GM23248 (cell line): ENCODE data around the gene CACNA1C. TPM values are rescaled to one million over a fixed set of nuclear protein-coding genes. Genes with fewer than 3 reads are reported as not detected.

Experiments
- DNase-seq: peaks from one replicate; pipeline ENCODE4 v3.0.0-alpha.2; 2015
- H2AFZ ChIP-seq: fragments of 200-600 bp; sonication (generic); 2 replicates; pipeline ENCODE4 v1.6.1; 2016; ENCODE audit warnings: antibody characterized with exemption
- H3F3A ChIP-seq: fragments of 200-600 bp; sonication (generic); 2 replicates; pipeline ENCODE4 v1.6.1; 2016; ENCODE audit warnings: mild to moderate bottlenecking, antibody characterized with exemption, mixed run types; ENCODE audit not compliant: insufficient read depth
- H3K27ac ChIP-seq: fragments of 200-600 bp; sonication (generic); 2 replicates; pipeline ENCODE4 v1.5.1; 2016; ENCODE audit warnings: mild to moderate bottlenecking
- H3K27me3 ChIP-seq: fragments of 200-600 bp; sonication (generic); replicated peaks from 2 replicates; pipeline ENCODE4 v1.6.1; 2016; ENCODE audit warnings: mild to moderate bottlenecking; ENCODE audit not compliant: insufficient read depth
- H3K36me3 ChIP-seq: fragments of 200-600 bp; sonication (generic); 2 replicates; pipeline ENCODE4 v1.6.1; 2016; ENCODE audit warnings: low read depth, mild to moderate bottlenecking
- H3K4me1 ChIP-seq: fragments of 200-600 bp; sonication (generic); 2 replicates; pipeline ENCODE4 v1.6.1; 2016; ENCODE audit warnings: mild to moderate bottlenecking; ENCODE audit not compliant: insufficient read depth
- H3K4me2 ChIP-seq: fragments of 200-600 bp; sonication (generic); one replicate; pipeline ENCODE4 v1.6.1; 2016; ENCODE audit warnings: mild to moderate bottlenecking; ENCODE audit not compliant: unreplicated experiment
- H3K4me3 ChIP-seq: fragments of 200-600 bp; sonication (generic); 2 replicates; pipeline ENCODE4 v1.5.1; 2016; ENCODE audit warnings: mild to moderate bottlenecking
- H3K79me2 ChIP-seq: fragments of 200-600 bp; sonication (generic); 2 replicates; pipeline ENCODE4 v1.6.1; 2016; ENCODE audit warnings: mild to moderate bottlenecking; ENCODE audit not compliant: insufficient read depth
- H3K9ac ChIP-seq: fragments of 200-600 bp; sonication (generic); 2 replicates; pipeline ENCODE4 v1.6.1; 2016; ENCODE audit warnings: mild to moderate bottlenecking
- H3K9me2 ChIP-seq: fragments of 200-600 bp; sonication (generic); 2 replicates; pipeline ENCODE4 v1.6.1; 2016; ENCODE audit warnings: mixed run types, mild to moderate bottlenecking, moderate library complexity; ENCODE audit not compliant: insufficient read depth
- H3K9me3 ChIP-seq: fragments of 200-600 bp; sonication (generic); one replicate; pipeline ENCODE4 v1.6.1; 2017; ENCODE audit warnings: low read depth
- H4K20me1 ChIP-seq: fragments of 200-600 bp; sonication (generic); 2 replicates; pipeline ENCODE4 v1.6.0; 2016; ENCODE audit not compliant: insufficient read depth
- EZH2 ChIP-seq: fragments of 200-600 bp; sonication (generic); IDR thresholded peaks from 2 replicates; pipeline ENCODE4 v1.6.1; 2018; ENCODE audit warnings: antibody characterized with exemption, mild to moderate bottlenecking; ENCODE audit not compliant: insufficient read depth, poor library complexity, severe bottlenecking
- EZH2phosphoT487 ChIP-seq: fragments of 200-600 bp; sonication (generic); IDR thresholded peaks from 2 replicates; pipeline ENCODE4 v1.6.1; 2018; ENCODE audit warnings: antibody characterized with exemption, moderate library complexity, mild to moderate bottlenecking, low read depth; ENCODE audit not compliant: insufficient read depth
- WGBS, 2 experiments: methylation state at CpG; one replicate each; pipeline ENCODE4 v1.1.6; 2015 to 2017; ENCODE audit warnings: low lambda C conversion rate in 2 of 2, low coverage in 1 of 2; ENCODE audit errors: missing lambda C conversion rate in 2 of 2; 5-methylcytosine and 5-hydroxymethylcytosine counted together
- in situ Hi-C: fragments of 300-500 bp; cut with MboI; formaldehyde crosslinking; loops from 2 replicates; pipeline ENCODE4 v1.15.0; 2020
- polyA plus RNA-seq: library from polyadenylated mRNA; unstranded; fragments of >200 nt; fragmentation: Nextera tagmentation; extraction: Ambion mirVana; gene quantifications from 2 replicates; pipeline ENCODE4 v1.2.1, GENCODE V29; 2016
- total RNA-seq: library from RNA; depleted of rRNA; stranded (reverse); fragments of >200 nt; shearing (Covaris generic); gene quantifications from 2 replicates; pipeline ENCODE4 v1.2.3, GENCODE V29; 2014

Gene CACNA1C
- total and polyA plus RNA-seq, 2 experiments from 2014 or later = 4.9 to 11.5 TPM

GRCh38 chr12:2393996-2394395 lies 341.2 kb downstream of the CACNA1C start:
- in situ Hi-C loops = no loop called here
- no peak overlapping the region for H3K4me3 ChIP-seq
- H3K4me1 ChIP-seq = peaks cover 40% of the 10 kb centered on the region
- H3K9me3 ChIP-seq = no peaks in the 10 kb centered on the region
- no peak overlapping the region for H3K4me2 ChIP-seq
- H3K9me2 ChIP-seq = no peaks in the 10 kb centered on the region
- H3K9ac ChIP-seq = no peak overlapping the region
- WGBS, 2 experiments = 90 to 95% methylated on average over 6 of the region's 6 CpGs
- peaks cover 14% of the 10 kb centered on the region for H3K79me2 ChIP-seq
- no peaks in the 10 kb centered on the region for H4K20me1 ChIP-seq
- no peak for DNase-seq
- H3F3A ChIP-seq = peaks cover 16% of the 10 kb centered on the region
- H3K27me3 ChIP-seq = no peaks in the 10 kb centered on the region
- H3K27ac ChIP-seq = no peak overlapping the region
- no peak overlapping the region for H2AFZ ChIP-seq
- no peak for TF ChIP-seq EZH2
- no peaks in the 10 kb centered on the region for H3K36me3 ChIP-seq

- Histone ChIP-seq H3K4me3 (no peak overlapping the region), H3K27me3 (no peaks in the 10 kb centered on the region), H3K27ac (no peak overlapping the region), H4K20me1 (no peaks in the 10 kb centered on the region), H3K9ac (no peak overlapping the region), H3K9me3 (no peaks in the 10 kb centered on the region), H3F3A (peaks cover 16% of the 10 kb centered on the region), H3K4me2 (no peak overlapping the region), H3K4me1 (peaks cover 26% of the 10 kb centered on the region), H3K9me2 (no peaks in the 10 kb centered on the region), H3K36me3 (no peaks in the 10 kb centered on the region), H2AFZ (no peak overlapping the region), H3K79me2 (peaks cover 4% of the 10 kb centered on the region)
- 63 to 67% methylated on average over 8 of the region's 8 CpGs for WGBS, 2 experiments
- DNase-seq = peak; percentile 60
- in situ Hi-C loops = no loop called here
- TF ChIP-seq EZH2 = no peak
- TF ChIP-seq EZH2phosphoT487 = no peak
Observed at GRCh38 chr12:2395354-2395977, 342.7 kb downstream of the CACNA1C start.

GRCh38 chr12:2396448-2396871 lies 343.7 kb downstream of the CACNA1C start:
- in situ Hi-C loops = no loop called here
- Histone ChIP-seq H3K9me2 (no peaks in the 10 kb centered on the region), H4K20me1 (no peaks in the 10 kb centered on the region), H3K79me2 (no peaks in the 10 kb centered on the region; the same call in none of the 2 replicates), H3K27ac (peak overlapping the region; percentile 31), H3K36me3 (no peaks in the 10 kb centered on the region), H3K4me1 (peaks cover 26% of the 10 kb centered on the region), H3K4me3 (no peak overlapping the region), H3F3A (peaks cover 16% of the 10 kb centered on the region), H2AFZ (no peak overlapping the region), H3K4me2 (peak overlapping the region; percentile 29), H3K9me3 (no peaks in the 10 kb centered on the region), H3K27me3 (no peaks in the 10 kb centered on the region), H3K9ac (peak overlapping the region; percentile 12; the same call in 1 of the 2 replicates)
- 24 to 42% methylated on average over 6 of the region's 6 CpGs for WGBS, 2 experiments
- TF ChIP-seq EZH2 (no peak), EZH2phosphoT487 (peak; percentile 97)
- peak; percentile 82 for DNase-seq

- DNase-seq = peak; percentile 17
- in situ Hi-C loops = no loop called here
Observed at GRCh38 chr12:2397356-2398045, 344.7 kb downstream of the CACNA1C start.

More at GRCh38 chr12:2397356-2398045, 344.7 kb downstream of the CACNA1C start:
- Histone ChIP-seq H3K36me3 (no peaks in the 10 kb centered on the region), H3K4me1 (peaks cover 26% of the 10 kb centered on the region), H3K27ac (no peak overlapping the region; the same call in 1 of the 2 replicates), H3K9me3 (no peaks in the 10 kb centered on the region), H2AFZ (no peak overlapping the region), H3K27me3 (no peaks in the 10 kb centered on the region), H3K9me2 (no peaks in the 10 kb centered on the region), H3K4me2 (no peak overlapping the region), H4K20me1 (no peaks in the 10 kb centered on the region), H3K9ac (no peak overlapping the region), H3K4me3 (no peak overlapping the region), H3F3A (peaks cover 16% of the 10 kb centered on the region), H3K79me2 (no peaks in the 10 kb centered on the region; the same call in none of the 2 replicates)
- WGBS, 2 experiments = 84 to 92% methylated on average over 11 of the region's 11 CpGs
- TF ChIP-seq EZH2 (no peak), EZH2phosphoT487 (no peak)
